ENCODE measurements around the gene NOL4L.
"Not testable (repeated sequence)": the region's sequence is repeated elsewhere in the genome, so short reads cannot be mapped to it uniquely, and the experiment has no call there.

NOL4L gene

GRCh38 chr20:32468313-32468640 is 116.9 kb downstream of the NOL4L start:
- no peak for DNase-seq

DNA sequence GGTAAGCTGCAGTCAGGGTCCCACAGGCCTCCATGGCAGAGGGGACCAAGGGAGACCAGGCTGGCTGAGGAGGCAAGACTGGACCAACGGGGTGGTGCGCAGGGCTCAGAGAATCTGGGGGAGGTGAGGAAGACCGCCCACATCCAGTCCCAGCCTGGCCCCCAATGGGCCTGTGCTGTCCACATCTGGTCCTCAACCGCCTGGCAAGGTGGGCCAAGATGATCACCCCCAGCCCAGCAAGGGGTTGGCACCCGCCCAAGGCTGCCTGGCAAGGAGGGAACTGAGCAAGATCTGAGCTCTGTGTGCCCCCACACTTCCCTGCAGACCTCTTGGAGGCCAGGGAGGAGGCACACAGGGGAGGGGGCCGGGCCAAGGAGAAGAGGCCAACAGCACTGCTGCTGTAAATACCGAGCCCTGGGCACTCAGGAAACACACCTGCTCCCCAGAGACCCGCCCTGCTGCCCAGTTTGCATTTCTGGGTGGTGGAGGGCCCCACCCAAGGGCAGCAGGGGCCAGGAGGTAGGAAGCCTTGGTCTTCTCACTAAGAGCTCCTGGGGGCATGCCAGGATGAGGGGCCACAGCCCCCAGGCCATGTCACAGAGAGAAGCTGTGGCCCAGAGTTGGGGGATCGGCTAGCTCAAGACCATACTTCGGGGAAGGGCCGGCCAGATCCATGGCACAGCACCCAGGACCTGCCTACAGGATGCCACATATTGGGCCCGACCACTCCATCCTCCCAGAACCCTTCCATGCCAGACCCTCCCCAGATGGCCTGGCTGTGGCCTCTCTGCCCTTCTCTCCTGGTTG is 117.4 kb downstream of the NOL4L start:
- DNase-seq, result no peak

DNA sequence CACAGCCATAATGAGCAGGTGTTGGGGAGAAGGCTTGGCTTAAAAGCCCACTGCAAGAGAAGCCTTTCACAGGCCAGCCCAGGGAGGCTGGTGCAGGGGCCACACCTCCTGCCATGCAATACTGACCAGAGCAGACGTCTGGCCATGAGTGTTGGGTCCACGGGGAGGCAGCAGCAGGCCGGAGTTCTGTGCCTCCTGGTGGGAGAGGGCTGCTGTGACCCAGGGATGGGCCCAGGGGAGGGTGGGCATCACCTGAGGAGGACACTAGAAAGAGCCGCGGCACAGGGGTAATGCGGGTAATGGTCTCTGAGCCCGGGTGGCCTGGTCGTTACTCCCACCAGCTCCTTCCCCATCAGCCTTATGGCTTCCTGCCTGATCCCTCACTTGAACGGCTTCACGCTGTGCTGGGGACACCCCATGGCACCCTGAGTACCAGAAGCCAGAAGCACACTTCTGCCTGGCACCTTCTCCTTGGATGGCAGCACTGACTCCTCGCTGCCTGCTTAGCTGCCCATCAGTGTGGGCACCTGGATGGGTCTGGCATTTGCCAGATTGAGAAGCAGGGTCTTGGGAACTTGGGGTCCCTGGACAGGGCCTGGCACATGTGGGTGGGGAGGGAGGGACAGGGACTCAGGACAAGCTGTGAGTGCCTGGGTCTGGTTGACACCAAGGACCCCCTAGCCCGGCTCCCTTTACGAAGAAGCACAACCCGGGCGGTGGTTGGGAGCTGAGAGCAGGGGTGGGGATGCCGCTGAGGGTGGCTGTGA is 118.2 kb downstream of the NOL4L start:
- no peak for DNase-seq

GRCh38 chr20:32465901-32466675 is 119.0 kb downstream of the NOL4L start:
- not testable (repeated sequence) for DNase-seq

- no peak for DNase-seq
Observed at GRCh38 chr20:32465092-32465900, 119.8 kb downstream of the NOL4L start.

GRCh38 chr20:32464401-32465091 is 120.6 kb downstream of the NOL4L start:
- DNase-seq, result no peak

DNA sequence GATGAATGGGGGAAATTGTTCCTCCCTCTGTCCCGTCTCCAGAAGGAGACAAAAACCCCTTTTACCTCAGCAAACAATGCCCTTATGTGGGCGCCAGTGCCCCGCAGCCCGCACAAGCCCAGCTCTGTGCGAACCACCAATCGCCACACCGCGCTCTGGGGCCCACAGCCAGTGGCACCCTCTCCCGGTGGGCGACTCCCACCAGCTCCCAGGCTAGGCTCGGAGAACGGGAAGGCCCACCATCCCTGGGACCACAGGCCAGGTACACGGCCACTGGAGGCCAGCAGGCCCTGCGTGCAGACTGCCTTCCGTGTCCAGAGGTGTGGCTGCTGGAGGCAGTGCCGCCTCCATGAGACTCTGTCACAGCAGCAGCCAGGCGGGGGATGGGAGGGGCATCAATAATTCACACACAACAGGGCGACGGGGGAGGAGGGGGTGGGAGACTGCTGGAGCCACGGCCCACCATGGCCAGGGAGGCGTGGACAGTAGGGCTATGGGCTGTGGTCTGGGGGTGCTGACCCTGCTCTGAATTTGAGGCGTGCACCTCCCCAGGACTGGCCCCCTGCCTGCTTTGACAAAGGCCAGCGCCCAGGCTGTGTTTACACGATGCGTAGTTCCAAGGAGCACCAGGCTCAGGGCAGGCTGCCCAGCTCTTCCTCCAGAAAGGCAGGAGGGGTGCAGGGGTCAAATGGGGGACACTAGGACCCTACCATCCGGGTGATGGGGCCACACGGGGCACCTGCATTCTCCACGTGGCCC is 121.3 kb downstream of the NOL4L start:
- DNase-seq, result peak in 2 of 3 experiments; percentile 40 to 41

DNA sequence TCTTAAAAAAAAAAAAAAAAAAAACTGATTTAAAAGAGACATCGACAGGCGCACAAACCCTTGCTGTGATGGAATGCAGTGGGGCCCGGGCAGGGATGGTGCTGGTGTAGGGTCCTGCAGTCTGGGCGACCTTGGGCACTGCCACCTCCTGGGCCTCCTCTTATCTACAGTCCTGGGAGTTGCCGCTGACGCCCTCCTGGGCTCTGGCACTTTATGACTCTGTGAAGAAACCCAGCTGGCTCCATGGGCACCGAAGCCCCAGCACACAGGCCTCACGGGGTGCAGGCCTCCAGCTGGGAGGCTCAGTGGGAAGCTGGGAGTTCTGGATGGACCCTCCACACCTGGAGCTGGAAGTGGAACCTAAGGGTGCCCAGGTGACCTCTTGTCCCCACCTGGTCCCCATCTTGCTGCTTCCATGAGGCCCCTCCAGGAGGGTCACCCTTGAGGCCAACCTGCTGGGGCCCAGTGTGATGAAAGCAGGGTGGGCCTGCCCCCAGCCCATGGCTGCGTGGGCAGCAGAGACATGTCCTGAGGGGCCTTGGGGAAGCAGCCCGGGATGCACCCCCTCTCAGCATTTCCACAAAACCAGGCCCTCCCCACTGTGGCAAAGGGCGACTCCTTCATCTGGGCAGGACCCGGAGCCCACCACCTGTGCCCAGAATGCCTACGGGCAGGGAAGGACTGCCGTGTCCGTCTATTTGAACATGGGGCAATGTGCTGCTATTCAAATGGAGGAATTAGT is 122.1 kb downstream of the NOL4L start:
- DNase-seq, result no peak

GRCh38 chr20:32461836-32462600 is 123.1 kb downstream of the NOL4L start:
- no peak for DNase-seq

DNA sequence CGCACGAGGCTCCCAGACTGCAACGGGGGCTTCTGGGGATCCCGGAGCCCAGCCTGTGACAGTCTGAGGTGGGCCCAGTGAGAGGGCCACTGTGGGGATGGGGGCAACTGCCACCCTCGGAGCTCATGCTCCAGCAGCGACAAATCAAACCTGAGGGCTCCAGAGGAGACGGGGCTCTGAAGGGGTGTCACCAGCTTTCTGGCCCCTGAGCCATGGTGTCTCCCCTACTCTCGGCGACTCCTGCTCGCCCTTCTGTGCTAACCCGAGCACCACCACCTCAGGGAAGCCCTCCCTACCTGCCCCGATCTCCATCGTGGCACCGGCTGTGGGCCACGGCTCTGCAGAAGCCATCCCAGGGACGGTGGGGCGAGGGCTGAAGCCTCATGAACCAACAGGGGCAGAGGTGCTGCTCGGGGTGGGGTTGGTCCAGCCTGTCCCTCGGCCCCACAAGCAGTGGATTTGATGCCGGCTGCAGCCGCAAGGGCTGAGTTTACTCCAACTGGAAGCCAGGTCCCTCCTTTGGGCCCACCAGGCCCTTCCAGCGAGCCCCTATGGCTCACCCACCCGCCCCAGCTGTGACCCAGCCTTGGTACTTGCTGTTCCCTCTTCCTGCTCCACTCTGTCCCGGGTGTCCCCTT is 124.3 kb downstream of the NOL4L start:
- no peak for DNase-seq

GRCh38 chr20:32460231-32460630 is 124.9 kb downstream of the NOL4L start:
- DNase-seq, result no peak

- no peak for DNase-seq
Observed at GRCh38 chr20:32458837-32459220, 126.3 kb downstream of the NOL4L start.

DNA sequence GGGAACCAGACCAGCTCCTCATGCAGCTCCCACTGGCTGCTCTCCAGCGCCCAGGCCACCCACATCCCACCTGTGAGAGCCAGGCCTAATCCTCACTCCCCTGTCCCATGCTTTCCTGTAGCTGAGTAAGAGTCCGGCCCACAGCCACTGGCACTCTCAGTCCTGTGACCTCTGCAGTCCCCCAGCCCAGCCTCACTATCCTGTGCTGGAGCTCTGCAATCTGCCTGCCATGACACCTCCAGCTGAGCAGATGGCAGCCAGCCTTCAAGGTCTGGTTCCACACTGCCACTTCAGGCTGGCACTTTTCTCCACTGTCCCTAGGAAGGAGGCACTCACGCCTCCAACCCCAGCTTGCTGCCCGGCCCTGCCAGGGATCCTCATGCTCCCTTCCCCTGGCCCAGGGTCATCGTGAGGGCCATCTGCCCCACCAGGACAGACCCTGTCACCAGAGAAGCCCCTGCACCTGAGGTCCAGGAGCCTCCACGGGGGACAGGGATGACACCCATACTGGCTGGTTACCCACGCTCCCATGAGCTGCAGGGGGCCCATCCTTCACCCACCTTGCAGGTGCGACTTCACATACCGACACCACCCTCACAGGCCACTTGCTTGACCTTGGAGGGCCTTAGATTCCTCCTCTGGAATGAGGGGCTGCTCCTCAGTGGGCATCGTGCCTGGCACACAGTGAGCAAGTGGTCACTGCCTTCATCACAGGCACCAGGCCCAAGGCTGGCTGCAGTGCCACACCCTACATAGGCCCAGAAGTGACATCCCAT is 126.9 kb downstream of the NOL4L start:
- DNase-seq, result no peak

- peak in 2 of 3 experiments; percentile 87 to 92 for DNase-seq
Observed at GRCh38 chr20:32457479-32457986, 127.6 kb downstream of the NOL4L start.

GRCh38 chr20:32456869-32457478 is 128.2 kb downstream of the NOL4L start:
- DNase-seq, result peak in 1 of 3 experiments; percentile 76

DNA sequence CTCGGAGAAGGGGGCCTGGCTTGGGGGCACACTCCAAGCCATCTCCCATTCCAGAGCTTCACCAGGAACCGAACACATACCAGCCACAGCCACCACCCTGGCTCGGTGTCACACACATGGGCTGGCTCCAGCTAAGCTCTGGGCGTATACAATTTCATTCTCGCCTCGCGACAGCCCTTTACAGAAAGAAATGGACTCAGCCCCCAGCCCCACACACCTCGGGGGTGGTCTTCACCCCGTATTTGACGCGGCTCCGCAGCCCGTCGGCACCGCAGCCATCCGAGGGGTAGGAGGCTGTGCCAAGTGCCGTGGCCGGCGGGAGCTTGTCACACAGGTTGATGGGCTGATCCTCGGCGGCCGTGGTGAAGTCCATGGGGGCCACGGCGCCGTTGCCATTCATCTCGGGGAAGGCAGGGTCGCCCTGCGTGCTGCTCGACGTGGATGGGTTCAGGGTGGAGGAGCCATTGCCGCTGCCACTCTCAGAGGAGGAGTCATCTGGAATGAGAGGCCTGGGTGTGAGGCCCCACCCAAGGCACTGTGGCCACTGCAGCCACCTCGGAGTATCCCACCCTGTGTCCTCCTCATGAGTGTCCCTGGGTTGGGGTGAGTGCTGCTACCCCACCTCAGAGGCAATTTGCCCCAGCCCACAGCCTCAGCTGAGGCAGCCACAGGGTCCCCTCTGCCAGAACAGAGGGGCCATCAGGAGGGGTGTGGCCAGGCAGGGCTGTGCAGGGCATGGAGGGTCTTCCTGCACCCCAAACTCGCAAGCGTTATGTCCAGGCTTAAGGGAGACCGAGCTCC is 129.0 kb downstream of the NOL4L start:
- DNase-seq, result no peak

Data from NCI-H1417 (cell line).